ENCODE data around the gene SSR2. TPM values are rescaled to one million over a fixed set of nuclear protein-coding genes. Genes with fewer than 3 reads are reported as not detected.

The SSR2 gene
- polyA plus RNA-seq, 1 of the 3 experiments (the other 2 are of a cell fraction): 1,136 TPM

GRCh38 chr1:156060937-156061636 is 40.3 kb upstream of the SSR2 start, which contains the start of gene RAB25:
Gene RAB25 (plus strand): TSS chr1:156061160. CDS start chr1:156061401, 241 bp downstream.
- no peaks in the 10 kb centered on the region for H3K9me2 ChIP-seq
- DNase-seq: no peak
- TF ChIP-seq YY1 (IDR thresholded peaks at IDR 0.05; ENCODE audit: low read depth): no peak
- no peak for TF ChIP-seq NRF1 (IDR thresholded peaks at IDR 0.05; ENCODE audit: low read depth, low read length)
- no peak for TF ChIP-seq ELF1 (IDR thresholded peaks at IDR 0.05)
- no peak for TF ChIP-seq MXI1 (IDR thresholded peaks at IDR 0.05; ENCODE audit: low read depth, low read length)
- no peak for TF ChIP-seq EP300 (IDR thresholded peaks at IDR 0.05; ENCODE audit: borderline replicate concordance in 1 of 2, low read depth in 1 of 2, low read length in 1 of 2)
- no peak for TF ChIP-seq TAF1 (IDR thresholded peaks at IDR 0.05; ENCODE audit: borderline replicate concordance, low read depth, low read length)
- no peak for TF ChIP-seq USF2 (IDR thresholded peaks at IDR 0.05; ENCODE audit: borderline replicate concordance, low read depth, low read length)
- ChIA-PET POLR2A (no interaction called here), CTCF (interaction anchor here (0.8 to 1.0 kb wide), 2 partner anchors 35 kb away, joined by 3 to 4 read pairs; no protein-coding TSS in a partner anchor)
- WGBS (ENCODE audit: low lambda C conversion rate): 83% methylated on average over 11 of the region's 11 CpGs
- H3K36me3 ChIP-seq (replicated peaks in 1 of 2; ENCODE audit: control insufficient read depth in 1 of 2, insufficient read depth in 2 of 2, low read length in 1 of 2): peaks cover 2 to 12% of the 10 kb centered on the region in 2 experiments
- H3K27me3 ChIP-seq (ENCODE audit: insufficient read depth): no peaks in the 10 kb centered on the region
- H3K9ac ChIP-seq: no peak within 1 kb of the TSS
- no peak within 1 kb of the TSS for H3K4me2 ChIP-seq
- H2AFZ ChIP-seq (ENCODE audit: low read depth): no peak within 1 kb of the TSS
- H3K4me1 ChIP-seq (ENCODE audit: control insufficient read depth in 1 of 2, insufficient read depth in 2 of 2, low read depth in 1 of 2, low read length in 1 of 2): peaks cover 0 to 8% of the 10 kb centered on the region in 2 experiments; a peak in 2 of 4 replicates
- peaks cover 8% of the 10 kb centered on the region for H3K79me2 ChIP-seq (ENCODE audit: insufficient read depth)
- no peaks in the 10 kb centered on the region for H3K9me3 ChIP-seq
- no peaks in the 10 kb centered on the region for H4K20me1 ChIP-seq (ENCODE audit: insufficient read depth)
- H3K4me3 ChIP-seq (ENCODE audit: low read depth in 2 of 2, low read length in 1 of 2): no peak within 1 kb of the TSS
- peaks cover 3% of the 10 kb centered on the region for H3F3A ChIP-seq (replicated peaks; ENCODE audit: insufficient read depth)
- H3K27ac ChIP-seq (ENCODE audit: low read depth in 2 of 2, low read length in 1 of 2): no peak within 1 kb of the TSS

- 91% methylated on average over 1 of the region's 1 CpG for WGBS (ENCODE audit: low lambda C conversion rate)
- POLR2A ChIA-PET: no interaction called here
- H3K4me2 ChIP-seq: no peak overlapping the region
- H3K9ac ChIP-seq: no peak overlapping the region
- no peaks in the 10 kb centered on the region for H3K9me3 ChIP-seq
- H3K9me2 ChIP-seq: no peaks in the 10 kb centered on the region
- H3K27me3 ChIP-seq (ENCODE audit: insufficient read depth): no peaks in the 10 kb centered on the region
- CTCF ChIA-PET: interaction anchor here (1.6 kb wide), 1 partner anchor 14 kb away, joined by 5 read pairs; no protein-coding TSS in a partner anchor
- peaks cover 2 to 16% of the 10 kb centered on the region in 2 experiments for H3K36me3 ChIP-seq (replicated peaks in 1 of 2; ENCODE audit: control insufficient read depth in 1 of 2, insufficient read depth in 2 of 2, low read length in 1 of 2)
- H3K4me3 ChIP-seq (ENCODE audit: low read depth in 2 of 2, low read length in 1 of 2): no peak overlapping the region
- no peak overlapping the region for H2AFZ ChIP-seq (ENCODE audit: low read depth)
- no peak for DNase-seq
- no peak overlapping the region for H3K27ac ChIP-seq (ENCODE audit: low read depth in 2 of 2, low read length in 1 of 2)
- H3K4me1 ChIP-seq (ENCODE audit: control insufficient read depth in 1 of 2, insufficient read depth in 2 of 2, low read depth in 1 of 2, low read length in 1 of 2): peaks cover 10 to 17% of the 10 kb centered on the region in 2 experiments; a peak in 3 of 4 replicates
- H3F3A ChIP-seq (replicated peaks; ENCODE audit: insufficient read depth): peaks cover 8% of the 10 kb centered on the region
- TF ChIP-seq SIN3A (IDR thresholded peaks at IDR 0.05; ENCODE audit: borderline replicate concordance, low read depth, low read length): no peak
- no peak for TF ChIP-seq GATA2 (CRISPR knock-in tag; IDR thresholded peaks at IDR 0.05)
- TF ChIP-seq MXI1 (IDR thresholded peaks at IDR 0.05; ENCODE audit: low read depth, low read length): no peak
- TF ChIP-seq TAF1 (IDR thresholded peaks at IDR 0.05; ENCODE audit: borderline replicate concordance, low read depth, low read length): no peak
- peaks cover 8% of the 10 kb centered on the region for H4K20me1 ChIP-seq (ENCODE audit: insufficient read depth)
- peaks cover 40% of the 10 kb centered on the region for H3K79me2 ChIP-seq (ENCODE audit: insufficient read depth)
These were observed 35.6 kb upstream of the SSR2 start for GRCh38 chr1:156056326-156056849.
